PC-3 (cell line): Measurements from ENCODE around the gene FAM117B. TPM values are rescaled to one million over a fixed set of nuclear protein-coding genes. Genes with fewer than 3 reads are reported as not detected.

Experiments used
- ATAC-seq: fragments of 200-7000 bp; cut with Tn5 transposase; 2 replicates; pipeline ENCODE4 v1.9.1; 2020; ENCODE audit warnings: mild to moderate bottlenecking, moderate library complexity
- BruUV-seq: library from RNA; stranded (reverse); fragments of 400-500 nt; replicated peaks from 2 replicates; lab custom pipeline; 2021; lab: Mats Ljungman, UMichigan
- CTCF ChIA-PET: fragments of 300-600 bp; sonication (Branson Sonifier 250); formaldehyde crosslinking; loops from one replicate; lab custom pipeline; 2022; ENCODE audit warnings: antibody characterized with exemption; lab: Charles Lee
- POLR2A ChIA-PET: fragments of 300-600 bp; sonication (Branson Sonifier 250); formaldehyde crosslinking; loops from one replicate; lab custom pipeline; 2022; ENCODE audit warnings: antibody characterized with exemption; ENCODE audit not compliant: unreplicated experiment; lab: Charles Lee
- DNase-seq: peaks from one replicate; pipeline ENCODE4 v3.0.0-alpha.2; 2015
- H2AFZ ChIP-seq: fragments of 300-600 bp; sonication (generic); 2 replicates; pipeline ENCODE4 v1.6.0; 2016; ENCODE audit warnings: antibody characterized with exemption, low read length
- H3F3A ChIP-seq: fragments of 300-600 bp; sonication (generic); one replicate; pipeline ENCODE4 v1.6.0; 2017; ENCODE audit warnings: antibody characterized with exemption, low read length, control low read depth, mild to moderate bottlenecking; ENCODE audit not compliant: unreplicated experiment
- H3K27ac ChIP-seq: fragments of 300-600 bp; sonication (generic); 2 replicates; pipeline ENCODE4 v1.5.1; 2016; ENCODE audit warnings: mild to moderate bottlenecking, low read length
- H3K27me3 ChIP-seq: fragments of 300-600 bp; sonication (generic); 2 replicates; pipeline ENCODE4 v1.6.1; 2016; ENCODE audit warnings: low read length, mixed read lengths
- H3K36me3 ChIP-seq: fragments of 300-600 bp; sonication (generic); 2 replicates; pipeline ENCODE4 v1.6.1; 2016; ENCODE audit warnings: low read depth, mixed run types, low read length, mixed read lengths
- H3K4me1 ChIP-seq: fragments of 300-600 bp; sonication (generic); 2 replicates; pipeline ENCODE4 v1.5.1; 2016; ENCODE audit warnings: low read length; ENCODE audit not compliant: insufficient read depth
- H3K4me2 ChIP-seq: fragments of 300-600 bp; sonication (generic); 2 replicates; pipeline ENCODE4 v1.6.0; 2016; ENCODE audit warnings: low read length
- H3K4me3 ChIP-seq: fragments of 300-600 bp; sonication (generic); 2 replicates; pipeline ENCODE4 v1.5.1; 2016; ENCODE audit warnings: mild to moderate bottlenecking, low read length, mixed read lengths
- H3K79me2 ChIP-seq: fragments of 300-600 bp; sonication (generic); 2 replicates; pipeline ENCODE4 v1.6.1; 2017; ENCODE audit warnings: low read length, mixed read lengths
- H3K9ac ChIP-seq: fragments of 300-600 bp; sonication (generic); 2 replicates; pipeline ENCODE4 v1.6.0; 2016; ENCODE audit warnings: mild to moderate bottlenecking, low read length
- H3K9me2 ChIP-seq: fragments of 300-600 bp; sonication (generic); replicated peaks from 2 replicates; pipeline ENCODE4 v1.6.1; 2016; ENCODE audit warnings: mixed run types, low read length, mixed read lengths
- H3K9me3 ChIP-seq: fragments of 300-600 bp; sonication (generic); 2 replicates; pipeline ENCODE4 v1.6.1; 2016; ENCODE audit warnings: low read length, mixed read lengths
- H4K20me1 ChIP-seq: fragments of 300-600 bp; sonication (generic); 2 replicates; pipeline ENCODE4 v1.6.1; 2016; ENCODE audit warnings: low read length, mixed read lengths
- CTCF ChIP-seq: fragments of 300-600 bp; sonication (generic); conservative IDR thresholded peaks from 2 replicates; pipeline ENCODE4 v1.5.1; 2017; ENCODE audit warnings: antibody characterized with exemption, low read depth, mild to moderate bottlenecking, low read length
- EZH2 ChIP-seq: fragments of 300-600 bp; sonication (generic); IDR thresholded peaks from one replicate; pipeline ENCODE4 v1.6.1; 2017; ENCODE audit warnings: antibody characterized with exemption, mild to moderate bottlenecking, low read length; ENCODE audit not compliant: unreplicated experiment
- EZH2phosphoT487 ChIP-seq: fragments of 300-600 bp; sonication (generic); IDR thresholded peaks from 2 replicates; pipeline ENCODE4 v1.6.1; 2018; ENCODE audit warnings: mild to moderate bottlenecking, antibody characterized with exemption, low read length, borderline replicate concordance
- intact Hi-C: fragments of 100-400 bp; cut with micrococcal nuclease; formaldehyde crosslinking; loops from 2 replicates; pipeline ENCODE4 v1.9.0; 2023
- total RNA-seq: library from RNA; depleted of rRNA; stranded (reverse); fragments of >200 nt; gene quantifications from 2 replicates; pipeline ENCODE4 v1.2.3, GENCODE V29; 2014

FAM117B gene
- total RNA-seq, 1 experiment from 2014 or later: 2.2 TPM

DNA sequence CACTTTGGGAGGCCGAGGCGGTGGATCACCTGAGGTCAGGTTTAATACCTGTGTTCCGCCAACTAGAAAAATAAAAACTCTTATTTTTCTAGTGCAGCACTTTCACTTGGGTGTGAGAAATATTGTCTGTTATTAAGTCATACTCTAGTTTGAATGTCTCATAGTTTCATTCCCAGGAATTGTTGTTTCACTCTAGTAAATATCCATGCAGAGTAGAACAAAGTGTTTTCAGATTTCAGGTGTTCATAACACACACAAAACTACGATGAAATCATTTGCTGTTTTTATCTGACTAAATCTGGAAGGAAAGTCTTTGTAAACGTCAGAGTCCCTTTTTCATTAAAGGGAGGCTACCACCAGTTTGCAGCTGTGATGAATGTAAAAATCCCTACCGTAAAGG, 4.0 kb downstream of the FAM117B start:
- DNase-seq: no peak
- no peak overlapping the region for H3K9ac ChIP-seq
- H3K27me3 ChIP-seq: no peaks in the 10 kb centered on the region
- no peaks in the 10 kb centered on the region for H3F3A ChIP-seq
- H3K4me2 ChIP-seq: no peak overlapping the region
- peaks cover 21% of the 10 kb centered on the region for H3K79me2 ChIP-seq
- H2AFZ ChIP-seq: no peak overlapping the region
- no peaks in the 10 kb centered on the region for H3K9me2 ChIP-seq
- BruUV-seq: no TSS peak
- CTCF ChIA-PET: no interaction called here
- ATAC-seq: no peak
- intact Hi-C loops: no loop called here
- no peaks in the 10 kb centered on the region for H3K9me3 ChIP-seq
- H3K36me3 ChIP-seq: no peaks in the 10 kb centered on the region
- H3K27ac ChIP-seq: no peak overlapping the region
- no peaks in the 10 kb centered on the region for H4K20me1 ChIP-seq
- no peak for TF ChIP-seq EZH2phosphoT487
- TF ChIP-seq EZH2: no peak
- no peak for TF ChIP-seq CTCF
- POLR2A ChIA-PET: no interaction called here
- H3K4me1 ChIP-seq: peaks cover 24% of the 10 kb centered on the region
- no peak overlapping the region for H3K4me3 ChIP-seq

GRCh38 chr2:202639231-202639630, 4.5 kb downstream of the FAM117B start:
- ATAC-seq (no peak), DNase-seq (no peak)
- CTCF ChIA-PET: no interaction called here
- no peak overlapping the region for H3K4me3 ChIP-seq
- H3K9me3 ChIP-seq: no peaks in the 10 kb centered on the region
- H4K20me1 ChIP-seq: no peaks in the 10 kb centered on the region
- intact Hi-C loops: no loop called here
- no peaks in the 10 kb centered on the region for H3K36me3 ChIP-seq
- POLR2A ChIA-PET: no interaction called here
- H3K27me3 ChIP-seq: no peaks in the 10 kb centered on the region
- no TSS peak for BruUV-seq
- no peak overlapping the region for H2AFZ ChIP-seq
- no peak overlapping the region for H3K9ac ChIP-seq
- TF ChIP-seq EZH2 (no peak), EZH2phosphoT487 (no peak), CTCF (no peak)
- no peak overlapping the region for H3K27ac ChIP-seq
- H3K9me2 ChIP-seq: no peaks in the 10 kb centered on the region
- H3K4me2 ChIP-seq: no peak overlapping the region
- no peaks in the 10 kb centered on the region for H3F3A ChIP-seq
- H3K79me2 ChIP-seq: peaks cover 21% of the 10 kb centered on the region
- H3K4me1 ChIP-seq: peaks cover 19% of the 10 kb centered on the region

DNA sequence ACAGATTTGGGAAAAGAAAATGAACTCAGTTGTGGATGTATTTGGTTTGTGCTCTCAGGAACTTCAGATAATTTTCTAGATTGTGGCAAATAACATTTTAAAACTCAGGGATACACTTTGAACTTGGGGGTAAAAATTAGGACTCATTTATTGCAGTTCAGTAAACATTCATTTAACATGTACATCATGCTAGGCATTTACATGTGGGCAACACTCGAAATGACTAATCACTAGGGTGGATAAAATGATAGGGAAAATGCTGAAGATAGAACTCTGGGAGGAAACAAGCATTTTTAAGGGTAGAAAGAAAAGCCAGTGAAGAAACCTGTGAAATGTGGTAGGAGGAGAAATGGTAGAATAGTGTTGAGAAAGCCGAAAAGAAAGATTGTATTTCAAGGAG, 7.8 kb downstream of the FAM117B start:
- CTCF ChIA-PET: no interaction called here
- no peak for ATAC-seq
- intact Hi-C loops: no loop called here

More for the DNA sequence above, 7.8 kb downstream of the FAM117B start:
- Histone ChIP-seq H3K9me3 (no peaks in the 10 kb centered on the region), H3K4me1 (peaks cover 6% of the 10 kb centered on the region), H3K4me3 (no peak overlapping the region), H3K4me2 (no peak overlapping the region), H2AFZ (no peak overlapping the region), H3K27ac (no peak overlapping the region), H3K36me3 (no peaks in the 10 kb centered on the region), H3K79me2 (peaks cover 12% of the 10 kb centered on the region), H3K9ac (no peak overlapping the region), H3F3A (no peaks in the 10 kb centered on the region), H3K9me2 (no peaks in the 10 kb centered on the region), H4K20me1 (no peaks in the 10 kb centered on the region), H3K27me3 (no peaks in the 10 kb centered on the region)
- BruUV-seq: no TSS peak
- TF ChIP-seq CTCF (no peak), EZH2phosphoT487 (no peak), EZH2 (no peak)
- no peak for DNase-seq
- POLR2A ChIA-PET: no interaction called here
